HG02678 (cell line): ENCODE results near the gene LCP2.

Experiments used
- ATAC-seq: cut with Tn5 transposase; IDR thresholded peaks from one replicate; pipeline ENCODE4 v1.9.1; 2021; ENCODE audit warnings: mild to moderate bottlenecking, moderate library complexity; ENCODE audit not compliant: unreplicated experiment

The LCP2 gene

DNA sequence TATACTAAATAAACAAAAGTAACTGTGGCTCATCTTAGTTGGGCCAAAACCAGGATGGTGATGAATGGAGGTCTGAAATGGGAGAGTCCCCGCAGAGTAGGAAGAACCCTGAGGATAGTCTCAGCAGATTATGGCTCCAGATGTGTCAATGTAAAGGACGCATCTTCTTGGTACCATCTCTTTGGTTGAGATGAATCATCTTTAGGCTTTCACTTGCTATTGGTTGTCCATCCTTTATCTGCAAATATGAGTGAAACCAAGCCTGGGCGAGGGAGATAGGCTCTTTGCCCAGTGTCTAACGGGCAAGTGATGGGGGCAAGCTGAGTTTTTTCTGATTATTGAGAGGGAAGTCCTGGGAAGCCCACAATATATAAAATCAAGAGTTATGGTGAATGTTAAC lies 19.4 kb upstream of the LCP2 start:
- no peak for ATAC-seq

- ATAC-seq, result no peak
These were observed 17.6 kb upstream of the LCP2 start for GRCh38 chr5:170315154-170315553.

- ATAC-seq, result no peak
These were observed 17.0 kb upstream of the LCP2 start for GRCh38 chr5:170314541-170315095.

GRCh38 chr5:170313816-170314215 lies 16.2 kb upstream of the LCP2 start:
- ATAC-seq, result no peak

GRCh38 chr5:170313344-170313743 lies 15.8 kb upstream of the LCP2 start:
- no peak for ATAC-seq

GRCh38 chr5:170312666-170313065 lies 15.1 kb upstream of the LCP2 start:
- ATAC-seq, result peak; percentile 56

DNA sequence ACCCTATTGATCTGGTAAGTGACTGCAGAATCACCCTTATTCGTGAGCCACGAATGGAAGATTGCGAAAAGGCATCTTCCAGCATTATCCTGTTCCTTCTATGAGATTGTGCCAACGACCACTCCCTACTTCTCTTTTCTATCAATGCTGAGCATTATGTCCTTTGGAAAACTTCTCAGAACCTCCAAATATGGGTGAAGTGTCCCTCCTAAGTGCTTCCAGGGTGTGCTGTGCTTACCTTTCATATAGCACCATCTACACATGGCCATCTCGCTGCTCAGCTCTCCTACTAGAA lies 14.7 kb upstream of the LCP2 start:
- no peak for ATAC-seq

GRCh38 chr5:170311511-170312300 lies 14.1 kb upstream of the LCP2 start:
- no peak for ATAC-seq

DNA sequence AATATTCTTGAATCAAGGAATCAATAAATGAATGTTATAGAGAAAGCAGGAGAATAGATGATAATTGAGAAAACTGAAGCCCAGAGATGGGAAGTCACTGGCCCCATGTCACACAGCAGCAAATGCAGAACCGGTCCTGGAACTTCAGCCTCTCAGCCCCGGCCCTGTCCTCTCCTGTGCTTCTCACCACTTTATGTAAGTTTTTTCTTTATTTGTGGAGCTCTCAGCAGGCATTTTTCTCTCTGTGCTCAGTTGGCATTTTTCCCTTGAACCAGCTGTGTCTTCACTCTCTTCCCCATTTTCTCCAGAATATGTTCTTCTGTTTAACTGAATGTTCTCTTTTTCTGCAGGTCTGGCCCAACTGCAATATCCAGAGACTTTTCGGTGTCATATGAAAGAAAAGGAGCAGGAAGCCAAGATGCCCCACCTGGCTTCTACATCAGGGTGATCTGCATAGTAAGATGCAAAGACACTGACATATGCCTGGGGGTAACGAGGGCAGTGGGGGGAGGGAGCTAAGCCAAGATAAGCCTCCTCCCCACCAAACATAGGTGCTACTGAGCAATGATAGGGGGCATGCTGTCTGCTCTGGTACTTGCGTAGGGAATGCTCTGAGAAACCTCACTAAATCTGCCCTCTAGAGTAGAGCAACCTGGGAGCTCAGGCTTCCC lies 12.8 kb upstream of the LCP2 start:
- ATAC-seq, result no peak

GRCh38 chr5:170308686-170309085 lies 11.1 kb upstream of the LCP2 start:
- ATAC-seq, result no peak

DNA sequence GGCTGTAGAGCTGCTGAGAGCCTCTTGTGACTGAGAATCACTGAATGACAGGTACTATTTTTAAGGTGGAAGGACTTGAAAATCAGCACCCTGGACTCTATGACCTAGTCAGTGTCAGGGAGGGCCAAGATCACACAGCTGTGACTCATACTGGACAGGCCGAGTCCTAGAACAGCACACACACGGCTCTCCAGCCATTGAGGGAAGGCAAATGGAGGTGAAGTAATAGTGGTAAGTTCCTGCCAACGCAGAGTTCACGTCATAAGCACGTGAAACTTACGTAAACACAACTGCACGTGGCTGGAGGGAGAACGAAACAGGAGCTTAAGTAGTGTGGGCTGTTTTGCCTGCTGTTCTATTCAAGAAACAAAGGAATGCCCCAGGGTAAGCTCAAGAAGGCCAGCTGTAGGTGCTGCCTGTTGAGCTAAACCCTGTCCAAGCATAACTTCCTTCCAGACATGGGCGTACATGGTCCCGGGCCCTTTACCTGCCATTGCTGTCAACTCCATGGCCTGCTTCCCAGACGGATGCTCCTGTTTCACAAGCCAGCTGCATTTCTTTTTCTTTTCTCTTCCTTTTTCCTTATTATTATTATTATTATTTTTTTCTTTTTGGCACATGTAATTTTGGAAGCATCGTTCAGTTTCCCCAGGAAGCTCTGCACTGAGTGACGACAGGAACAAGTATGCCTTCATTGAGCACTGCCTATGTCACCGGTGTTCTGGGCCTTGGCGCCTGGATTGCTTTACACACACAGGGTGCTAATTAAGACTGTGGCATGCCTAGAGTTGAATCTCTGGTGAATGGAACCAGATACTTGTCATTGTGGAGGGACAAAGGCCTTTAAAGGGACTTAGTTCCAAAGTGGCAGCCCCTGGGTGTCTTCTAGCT lies 10.2 kb upstream of the LCP2 start:
- no peak for ATAC-seq

GRCh38 chr5:170306381-170306831 lies 8.8 kb upstream of the LCP2 start:
- peak; percentile 69 for ATAC-seq

DNA sequence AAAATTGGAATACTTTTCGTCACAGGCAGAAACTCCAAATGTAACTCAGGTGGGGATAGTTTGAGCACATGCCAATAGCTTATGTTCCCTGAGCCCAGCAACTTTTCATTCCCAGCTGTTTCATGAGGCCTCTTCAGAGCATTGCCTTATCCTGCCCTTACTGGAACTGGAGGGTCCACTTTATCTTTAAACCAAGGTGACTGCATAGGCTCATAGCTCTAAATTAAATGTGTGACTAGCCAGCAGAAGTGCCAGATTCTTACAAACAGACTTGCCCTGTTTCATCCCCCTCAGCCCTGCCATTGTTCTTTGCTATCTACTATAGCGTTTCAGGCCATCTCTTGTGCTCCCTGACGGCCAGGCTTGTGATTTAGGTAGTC lies 8.1 kb upstream of the LCP2 start:
- no peak for ATAC-seq

DNA sequence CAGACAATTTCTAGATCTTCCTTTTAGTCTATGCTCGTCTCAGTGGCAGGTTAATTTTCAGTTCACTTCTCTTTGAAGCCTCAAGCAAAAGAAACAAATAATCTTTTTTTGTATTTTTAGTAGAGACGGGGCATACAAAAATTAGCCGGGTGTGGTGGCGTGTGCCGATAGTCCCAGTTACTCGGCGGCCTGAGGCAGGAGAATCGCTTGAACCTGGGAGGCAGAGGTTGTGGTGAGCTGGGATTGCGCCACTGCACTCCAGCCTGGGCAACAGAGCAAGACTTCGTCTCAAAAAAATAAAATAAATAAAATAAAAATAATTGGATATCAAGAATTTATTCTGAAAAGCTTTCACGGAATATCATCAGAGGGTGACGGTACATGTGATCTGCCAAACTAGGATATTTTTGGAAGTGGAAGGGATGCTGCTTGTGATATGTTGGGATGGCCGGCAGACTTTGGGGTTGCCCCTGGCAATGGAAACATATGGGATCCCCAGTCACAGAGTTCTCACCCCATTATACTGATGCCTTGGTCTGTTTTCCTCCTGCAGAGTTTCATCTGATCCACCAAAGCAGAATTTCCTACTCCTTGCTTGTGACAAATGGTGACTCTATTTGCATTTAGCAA lies 7.6 kb upstream of the LCP2 start:
- no peak for ATAC-seq

DNA sequence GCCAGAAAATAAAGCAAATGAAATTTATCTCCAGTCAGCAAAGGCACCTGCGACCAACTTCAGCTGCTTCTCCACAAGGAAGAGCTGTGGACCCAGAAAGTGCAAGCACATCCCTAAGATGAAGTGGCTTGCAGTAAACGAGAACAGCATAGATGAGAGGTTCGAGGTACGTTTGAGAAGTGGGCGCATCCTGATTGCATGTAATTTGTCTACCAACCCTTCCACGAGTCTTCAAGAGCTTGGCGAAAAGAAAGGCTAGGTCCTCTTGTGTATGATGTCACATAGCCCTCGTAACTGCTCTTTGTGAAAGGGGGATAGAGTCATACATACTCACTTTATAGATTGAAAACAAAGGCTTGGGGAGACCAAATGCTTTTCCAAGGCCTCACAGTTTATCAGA lies 6.0 kb upstream of the LCP2 start:
- ATAC-seq, result no peak

DNA sequence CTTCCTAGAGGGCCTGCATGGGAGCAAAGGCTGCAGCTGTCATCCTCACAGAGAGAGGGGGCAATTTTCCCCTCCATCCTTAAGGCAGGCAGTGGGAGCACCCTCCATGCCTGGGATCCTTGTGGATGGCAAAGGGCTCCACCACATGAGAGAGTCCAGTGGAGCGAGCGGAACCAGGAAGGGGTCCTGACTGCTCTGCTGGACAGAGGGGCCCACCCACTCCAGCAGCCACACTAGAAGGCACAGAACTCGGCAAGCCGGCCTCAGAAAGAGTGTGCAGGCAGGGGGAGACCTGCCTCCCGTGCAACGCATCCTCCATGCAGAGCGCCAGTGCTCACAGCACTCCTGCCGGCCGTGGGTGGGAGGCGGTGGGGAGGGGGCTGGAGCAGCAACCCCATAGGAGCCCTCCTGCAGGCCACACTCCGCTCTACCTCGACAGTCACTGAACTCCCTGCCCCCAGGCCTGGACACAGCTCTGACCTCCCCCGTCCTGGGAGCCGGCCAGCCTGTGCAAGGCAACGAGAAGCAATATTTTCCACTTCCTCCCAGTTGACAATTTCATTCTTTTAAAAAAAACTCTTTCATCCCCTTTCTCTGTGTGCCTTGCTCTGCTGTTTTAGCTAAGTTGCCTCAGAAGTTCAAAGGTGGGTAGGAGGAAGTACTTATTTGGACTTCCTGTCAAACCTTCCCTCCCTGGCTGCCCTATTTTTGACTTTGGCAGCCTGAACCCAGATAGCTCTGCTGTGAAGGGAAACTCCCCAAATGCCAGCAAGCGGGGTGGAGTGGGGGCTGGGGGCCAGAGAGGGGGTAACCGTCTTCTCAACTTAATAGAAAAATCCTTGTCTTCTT lies 5.3 kb upstream of the LCP2 start:
- ATAC-seq, result peak; percentile 79

DNA sequence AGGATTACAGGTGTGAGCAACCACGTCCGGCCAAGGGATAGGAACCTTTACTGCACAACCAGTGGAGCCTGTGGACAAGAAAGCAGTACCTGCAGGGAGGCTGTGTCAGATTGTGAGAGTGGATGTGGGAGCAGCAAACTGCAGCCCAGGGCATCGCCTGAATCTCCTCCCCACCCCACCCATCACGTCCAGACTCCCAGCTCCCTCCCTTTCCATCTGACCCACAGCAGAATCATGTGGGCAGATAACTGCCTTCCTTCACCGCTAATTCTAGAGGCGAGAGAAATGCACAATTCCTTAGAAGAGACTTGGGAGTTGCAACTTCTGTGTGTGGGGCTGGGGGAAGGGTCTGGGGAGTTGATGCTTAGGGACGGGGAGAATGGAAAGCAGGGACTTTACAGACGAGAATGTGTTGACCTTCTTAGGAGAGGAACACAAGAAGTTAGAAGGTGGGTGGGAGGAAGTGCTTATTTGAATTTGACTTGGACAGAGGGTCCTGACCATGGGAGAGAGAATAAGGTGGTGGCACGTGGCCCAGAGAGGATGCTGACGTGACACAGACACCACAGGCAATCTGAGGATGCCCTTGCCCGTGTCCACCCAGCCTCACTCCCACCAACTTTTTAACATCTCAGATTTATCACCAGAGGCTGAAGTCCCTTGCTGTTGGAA lies 4.5 kb upstream of the LCP2 start:
- ATAC-seq, result no peak

DNA sequence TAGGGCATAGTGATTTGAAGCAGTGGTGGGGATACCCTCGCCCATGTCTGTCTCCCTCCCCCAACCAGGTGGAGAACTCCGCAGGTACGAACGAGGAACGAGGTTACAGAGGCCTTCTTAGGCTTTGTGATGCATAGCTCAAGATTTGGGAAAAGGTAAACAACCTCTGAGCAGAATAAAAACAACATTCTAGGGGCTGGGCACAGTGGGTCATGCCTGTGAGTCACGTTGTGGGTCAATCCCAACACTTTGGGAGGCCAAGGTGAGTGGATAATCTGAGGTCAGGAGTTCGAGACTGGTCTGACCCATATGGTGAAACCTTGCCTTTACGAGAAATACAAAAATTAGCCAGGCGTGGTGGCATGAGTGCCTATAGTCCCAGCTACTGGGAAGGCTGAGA lies 3.6 kb upstream of the LCP2 start:
- no peak for ATAC-seq

GRCh38 chr5:170300361-170301013 lies 2.9 kb upstream of the LCP2 start:
- ATAC-seq, result no peak
